ENCODE data around the gene XPO6.

The XPO6 gene

GRCh38 chr16:28183930-28184329, 27.8 kb downstream of the XPO6 start:
- no peak for FAIRE-seq

- FAIRE-seq = no peak
Observed at GRCh38 chr16:28183484-28183883, 28.3 kb downstream of the XPO6 start.

- FAIRE-seq = no peak
Observed at GRCh38 chr16:28182801-28183200, 29.0 kb downstream of the XPO6 start.

- FAIRE-seq = no peak
Observed at GRCh38 chr16:28182183-28182582, 29.6 kb downstream of the XPO6 start.

GRCh38 chr16:28181515-28181914, 30.2 kb downstream of the XPO6 start:
- FAIRE-seq = no peak

GRCh38 chr16:28180655-28181460, 30.9 kb downstream of the XPO6 start:
- FAIRE-seq = no peak

GRCh38 chr16:28179354-28179753, 32.4 kb downstream of the XPO6 start:
- no peak for FAIRE-seq

- no peak for FAIRE-seq
Observed at GRCh38 chr16:28175715-28176114, 36.0 kb downstream of the XPO6 start.

GRCh38 chr16:28172336-28172735, 39.4 kb downstream of the XPO6 start:
- no peak for FAIRE-seq

GRCh38 chr16:28171816-28172215, 39.9 kb downstream of the XPO6 start:
- FAIRE-seq = no peak

GRCh38 chr16:28168991-28169554, 42.7 kb downstream of the XPO6 start:
- no peak for FAIRE-seq

GRCh38 chr16:28167730-28168129, 44.0 kb downstream of the XPO6 start:
- no peak for FAIRE-seq

GRCh38 chr16:28167221-28167620, 44.5 kb downstream of the XPO6 start:
- no peak for FAIRE-seq

- no peak for FAIRE-seq
Observed at GRCh38 chr16:28166394-28167208, 45.2 kb downstream of the XPO6 start.

GRCh38 chr16:28165598-28165997, 46.2 kb downstream of the XPO6 start:
- no peak for FAIRE-seq

GRCh38 chr16:28164140-28164539, 47.6 kb downstream of the XPO6 start:
- no peak for FAIRE-seq

GRCh38 chr16:28163699-28164098, 48.1 kb downstream of the XPO6 start:
- FAIRE-seq = no peak

- FAIRE-seq = no peak
Observed at GRCh38 chr16:28162326-28162877, 49.4 kb downstream of the XPO6 start.

- no peak for FAIRE-seq
Observed at GRCh38 chr16:28161626-28162025, 50.1 kb downstream of the XPO6 start.

- FAIRE-seq = no peak
Observed at GRCh38 chr16:28158136-28158535, 53.6 kb downstream of the XPO6 start.

- no peak for FAIRE-seq
Observed at GRCh38 chr16:28156056-28156680, 55.6 kb downstream of the XPO6 start.

- FAIRE-seq = no peak
Observed at GRCh38 chr16:28155293-28155692, 56.5 kb downstream of the XPO6 start.

GRCh38 chr16:28151180-28151579, 60.6 kb downstream of the XPO6 start:
- FAIRE-seq = no peak
